Measurements from ENCODE around the gene HTT. TPM values are rescaled to one million over a fixed set of nuclear protein-coding genes. Genes with fewer than 3 reads are reported as not detected.
"Not testable (repeated sequence)": the region's sequence is repeated elsewhere in the genome, so short reads cannot be mapped to it uniquely, and the experiment has no call there.

HTT gene
- total RNA-seq, 2 experiments from 2014 or later, result 91.6 to 94.1 TPM

- H3K27me3 Mint-ChIP-seq (ENCODE audit: low read depth); H3K27ac Mint-ChIP-seq; CTCF ChIA-PET; H3K36me3 Mint-ChIP-seq (ENCODE audit: low read depth); H3K4me3 Mint-ChIP-seq; DNase-seq; intact Hi-C loops (cut with micrococcal nuclease): not testable (repeated sequence)
- Mint-ChIP-seq H3K9me3 (peaks cover 10% of the 10 kb centered on the region), H3K4me1 (ENCODE audit: low read depth) (peaks cover 12% of the 10 kb centered on the region)
These were observed 23.2 kb upstream of the HTT start for GRCh38 chr4:3051141-3051897.

- intact Hi-C loops (cut with micrococcal nuclease), result no loop called here
These were observed 20.2 kb upstream of the HTT start for GRCh38 chr4:3054169-3054759.

GRCh38 chr4:3059943-3060342, 14.5 kb upstream of the HTT start:
- Mint-ChIP-seq H3K36me3 (ENCODE audit: low read depth) (peaks cover 3% of the 10 kb centered on the region), H3K9me3 (peaks cover 10% of the 10 kb centered on the region), H3K27ac (no peak overlapping the region), H3K27me3 (ENCODE audit: low read depth) (no peaks in the 10 kb centered on the region), H3K4me3 (no peak overlapping the region), H3K4me1 (ENCODE audit: low read depth) (no peaks in the 10 kb centered on the region)
- CTCF ChIA-PET, result interaction anchor here (0.9 kb wide), 1 partner anchor 12 kb away, joined by 3 read pairs; no protein-coding TSS in a partner anchor
- intact Hi-C loops (cut with micrococcal nuclease), result no loop called here
- DNase-seq, result no peak

More at GRCh38 chr4:3054169-3054759, 20.2 kb upstream of the HTT start:
- CTCF ChIA-PET, result interaction anchor here (0.7 kb wide), 1 partner anchor 374 kb away, joined by 3 read pairs; no protein-coding TSS in a partner anchor
- no peaks in the 10 kb centered on the region for H3K27me3 Mint-ChIP-seq (ENCODE audit: low read depth)
- H3K36me3 Mint-ChIP-seq (ENCODE audit: low read depth), result peaks cover 6% of the 10 kb centered on the region
- peaks cover 15% of the 10 kb centered on the region for H3K9me3 Mint-ChIP-seq
- H3K27ac Mint-ChIP-seq, result no peak overlapping the region
- H3K4me1 Mint-ChIP-seq (ENCODE audit: low read depth), result no peaks in the 10 kb centered on the region
- no peak for DNase-seq
- H3K4me3 Mint-ChIP-seq, result no peak overlapping the region

- Mint-ChIP-seq H3K4me3 (no peak overlapping the region), H3K27ac (no peak overlapping the region), H3K9me3 (peaks cover 4% of the 10 kb centered on the region), H3K36me3 (ENCODE audit: low read depth) (no peaks in the 10 kb centered on the region), H3K4me1 (ENCODE audit: low read depth) (no peaks in the 10 kb centered on the region), H3K27me3 (ENCODE audit: low read depth) (no peaks in the 10 kb centered on the region)
- no peak for DNase-seq
- intact Hi-C loops (cut with micrococcal nuclease), result no loop called here
- CTCF ChIA-PET, result interaction anchor here (0.9 kb wide), 1 partner anchor 13 kb away, joined by 3 read pairs; no protein-coding TSS in a partner anchor
These were observed 13.5 kb upstream of the HTT start for GRCh38 chr4:3060946-3061345.

GRCh38 chr4:3062471-3062870, 12.0 kb upstream of the HTT start:
- Mint-ChIP-seq H3K27me3 (ENCODE audit: low read depth) (no peaks in the 10 kb centered on the region), H3K27ac (no peak overlapping the region), H3K4me1 (ENCODE audit: low read depth) (no peaks in the 10 kb centered on the region), H3K36me3 (ENCODE audit: low read depth) (no peaks in the 10 kb centered on the region), H3K4me3 (no peak overlapping the region), H3K9me3 (no peaks in the 10 kb centered on the region)
- CTCF ChIA-PET, result no interaction called here
- DNase-seq, result no peak
- intact Hi-C loops (cut with micrococcal nuclease), result no loop called here

- H3K36me3 Mint-ChIP-seq (ENCODE audit: low read depth), result no peaks in the 10 kb centered on the region
- H3K27ac Mint-ChIP-seq, result no peak overlapping the region
- H3K27me3 Mint-ChIP-seq (ENCODE audit: low read depth), result no peaks in the 10 kb centered on the region
- H3K4me1 Mint-ChIP-seq (ENCODE audit: low read depth), result no peaks in the 10 kb centered on the region
- no peaks in the 10 kb centered on the region for H3K9me3 Mint-ChIP-seq
- intact Hi-C loops (cut with micrococcal nuclease), result no loop called here
- DNase-seq, result no peak
- CTCF ChIA-PET, result interaction anchor here (1.0 kb wide), 1 partner anchor 29 kb away, joined by 3 read pairs; no protein-coding TSS in a partner anchor
- H3K4me3 Mint-ChIP-seq, result no peak overlapping the region
These were observed 8.9 kb upstream of the HTT start for GRCh38 chr4:3065551-3065950.

- Mint-ChIP-seq H3K27ac (no peak overlapping the region), H3K36me3 (ENCODE audit: low read depth) (no peaks in the 10 kb centered on the region), H3K27me3 (ENCODE audit: low read depth) (no peaks in the 10 kb centered on the region), H3K4me1 (ENCODE audit: low read depth) (no peaks in the 10 kb centered on the region), H3K9me3 (no peaks in the 10 kb centered on the region), H3K4me3 (no peak overlapping the region)
- DNase-seq, result no peak
- intact Hi-C loops (cut with micrococcal nuclease), result no loop called here
- CTCF ChIA-PET, result interaction anchor here (1.0 kb wide), 2 partner anchors 30 to 88 kb away, joined by 3 to 4 read pairs; no protein-coding TSS in a partner anchor
These were observed 7.6 kb upstream of the HTT start for GRCh38 chr4:3066836-3067400.

- Mint-ChIP-seq H3K27ac (no peak overlapping the region), H3K27me3 (ENCODE audit: low read depth) (no peaks in the 10 kb centered on the region), H3K4me3 (no peak overlapping the region), H3K9me3 (no peaks in the 10 kb centered on the region), H3K4me1 (ENCODE audit: low read depth) (no peaks in the 10 kb centered on the region), H3K36me3 (ENCODE audit: low read depth) (no peaks in the 10 kb centered on the region)
- no peak for DNase-seq
- intact Hi-C loops (cut with micrococcal nuclease), result no loop called here
- CTCF ChIA-PET, result no interaction called here
These were observed 6.9 kb upstream of the HTT start for GRCh38 chr4:3067473-3068001.

- Mint-ChIP-seq H3K4me1 (ENCODE audit: low read depth) (no peaks in the 10 kb centered on the region), H3K36me3 (ENCODE audit: low read depth) (no peaks in the 10 kb centered on the region), H3K27me3 (ENCODE audit: low read depth) (no peaks in the 10 kb centered on the region), H3K27ac (no peak overlapping the region), H3K9me3 (no peaks in the 10 kb centered on the region), H3K4me3 (no peak overlapping the region)
- intact Hi-C loops (cut with micrococcal nuclease), result no loop called here
- CTCF ChIA-PET, result interaction anchor here (1.1 kb wide), 1 partner anchor 20 kb away, joined by 3 read pairs; no protein-coding TSS in a partner anchor
- DNase-seq, result no peak
These were observed 4.8 kb upstream of the HTT start for GRCh38 chr4:3069661-3070199.

GRCh38 chr4:3070709-3071500, 3.6 kb upstream of the HTT start:
- peaks cover 4% of the 10 kb centered on the region for H3K4me1 Mint-ChIP-seq (ENCODE audit: low read depth)
- intact Hi-C loops (cut with micrococcal nuclease), result no loop called here
- no peaks in the 10 kb centered on the region for H3K27me3 Mint-ChIP-seq (ENCODE audit: low read depth)
- H3K36me3 Mint-ChIP-seq (ENCODE audit: low read depth), result no peaks in the 10 kb centered on the region
- CTCF ChIA-PET, result interaction anchor here (1.3 kb wide), 1 partner anchor 15 kb away, joined by 3 read pairs; no protein-coding TSS in a partner anchor
- no peaks in the 10 kb centered on the region for H3K9me3 Mint-ChIP-seq
- no peak overlapping the region for H3K27ac Mint-ChIP-seq
- no peak for DNase-seq
- H3K4me3 Mint-ChIP-seq, result no peak overlapping the region

GRCh38 chr4:3071811-3072210, 2.7 kb upstream of the HTT start:
- CTCF ChIA-PET, result interaction anchor here (0.5 to 1.3 kb wide), 3 partner anchors 16 to 366 kb away, joined by 3 to 4 read pairs (median 3); no protein-coding TSS in a partner anchor
- Mint-ChIP-seq H3K4me3 (no peak overlapping the region), H3K36me3 (ENCODE audit: low read depth) (peaks cover 1% of the 10 kb centered on the region), H3K27me3 (ENCODE audit: low read depth) (no peaks in the 10 kb centered on the region), H3K27ac (no peak overlapping the region), H3K4me1 (ENCODE audit: low read depth) (peaks cover 12% of the 10 kb centered on the region), H3K9me3 (no peaks in the 10 kb centered on the region)
- DNase-seq, result no peak
- intact Hi-C loops (cut with micrococcal nuclease), result no loop called here

All from activated naive CD4-positive, alpha-beta T cell treated with anti-CD3 and anti-CD28 coated beads for 36 hours (primary cell).